Smooth muscle cell (in vitro differentiated cells): ENCODE data around the gene PSMB9. TPM values are rescaled to one million over a fixed set of nuclear protein-coding genes. Genes with fewer than 3 reads are reported as not detected.

Experiments used
- DNase-seq: peaks from one replicate; lab custom pipeline; 2025; ENCODE audit not compliant: unreplicated experiment; lab: John Stamatoyannopoulos, UW
- H2AFZ ChIP-seq: fragments of 200-600 bp; sonication (generic); 2 replicates; pipeline ENCODE4 v1.6.0; 2016; ENCODE audit warnings: antibody characterized with exemption, low read depth, mild to moderate bottlenecking
- H3F3A ChIP-seq: fragments of 200-600 bp; sonication (generic); 2 replicates; pipeline ENCODE4 v1.6.0; 2017; ENCODE audit warnings: antibody characterized with exemption, low read depth
- H3K27ac ChIP-seq: fragments of 200-600 bp; sonication (generic); 2 replicates; pipeline ENCODE4 v1.5.1; 2016; ENCODE audit warnings: low read depth, mild to moderate bottlenecking
- H3K27me3 ChIP-seq: fragments of 200-600 bp; sonication (generic); 2 replicates; pipeline ENCODE4 v1.6.1; 2016; ENCODE audit warnings: low read depth, mild to moderate bottlenecking
- H3K36me3 ChIP-seq: fragments of 200-600 bp; sonication (generic); 2 replicates; pipeline ENCODE4 v1.5.1; 2016; ENCODE audit warnings: low read depth
- H3K4me1 ChIP-seq: fragments of 200-600 bp; sonication (generic); 2 replicates; pipeline ENCODE4 v1.5.1; 2016; ENCODE audit warnings: low read depth
- H3K4me2 ChIP-seq: fragments of 200-600 bp; sonication (generic); 2 replicates; pipeline ENCODE4 v1.6.0; 2016; ENCODE audit warnings: mild to moderate bottlenecking
- H3K4me3 ChIP-seq: fragments of 200-600 bp; sonication (generic); 2 replicates; pipeline ENCODE4 v1.5.1; 2016; ENCODE audit warnings: mild to moderate bottlenecking
- H3K79me2 ChIP-seq: fragments of 200-600 bp; sonication (generic); 2 replicates; pipeline ENCODE4 v1.6.0; 2016; ENCODE audit warnings: low read depth, mild to moderate bottlenecking
- H3K9ac ChIP-seq: fragments of 200-600 bp; sonication (generic); 2 replicates; pipeline ENCODE4 v1.6.0; 2016; ENCODE audit warnings: low read depth
- H3K9me3 ChIP-seq: fragments of 200-600 bp; sonication (generic); replicated peaks from 2 replicates; pipeline ENCODE4 v1.5.1; 2016; ENCODE audit warnings: low read depth
- H4K20me1 ChIP-seq: fragments of 200-600 bp; sonication (generic); 2 replicates; pipeline ENCODE4 v1.6.0; 2016; ENCODE audit warnings: low read depth
- WGBS: methylation state at CpG from one replicate; pipeline ENCODE4 v1.1.7; 2016; ENCODE audit warnings: low lambda C conversion rate; 5-methylcytosine and 5-hydroxymethylcytosine counted together
- polyA plus RNA-seq: library from polyadenylated mRNA; unstranded; fragments of >200 nt; fragmentation: Nextera tagmentation; extraction: Ambion mirVana; gene quantifications from 2 replicates; pipeline ENCODE4 v1.2.1, GENCODE V29; 2016
- total RNA-seq: library from RNA; depleted of rRNA; stranded (reverse); fragments of >200 nt; gene quantifications from 2 replicates; pipeline ENCODE4 v1.2.3, GENCODE V29; 2014
- TF ChIP-seq, protein P1 (sequence below): fragments of 200-600 bp; sonication (generic); IDR thresholded peaks from 2 replicates; pipeline ENCODE4 v1.5.1; 2017; ENCODE audit warnings: borderline replicate concordance, mild to moderate bottlenecking, antibody characterized with exemption; ENCODE audit not compliant: insufficient read depth, poor library complexity, severe bottlenecking

PSMB9 gene
- total and polyA plus RNA-seq, 2 experiments from 2014 or later = 2.2 TPM; not detected in 1

DNA sequence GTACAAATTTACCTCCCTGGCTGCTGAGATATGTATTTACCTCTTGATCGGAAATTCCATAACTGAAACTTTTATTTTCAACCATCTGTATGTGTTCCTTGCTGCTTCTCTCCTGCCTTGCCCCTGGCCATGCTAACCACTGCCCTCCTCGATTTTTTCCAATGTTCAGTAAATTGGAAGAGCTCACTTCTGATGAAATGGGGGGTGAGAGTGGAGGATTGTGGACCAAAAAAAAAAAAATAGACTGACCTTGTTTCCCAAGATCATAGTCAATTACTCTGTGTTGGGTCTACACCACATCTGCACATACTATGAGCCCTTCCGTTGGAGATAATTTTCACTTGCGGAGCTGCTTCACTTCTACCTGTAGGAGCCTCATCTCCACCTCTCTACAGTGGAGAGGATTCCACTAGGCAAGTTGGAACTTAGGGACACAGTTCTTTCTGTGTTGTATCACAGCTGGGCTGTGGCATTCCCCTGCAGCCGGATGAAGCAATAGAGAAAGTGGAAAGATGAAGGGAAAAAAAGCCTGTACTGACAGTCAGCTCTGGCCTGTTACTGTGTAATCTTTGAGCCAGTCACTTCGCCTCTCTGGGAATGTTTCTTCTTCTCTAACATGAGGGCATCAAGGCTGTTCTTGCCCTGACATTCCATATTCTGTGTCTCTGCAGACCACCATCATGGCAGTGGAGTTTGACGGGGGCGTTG, 1.6 kb downstream of the PSMB9 start:
- H3K27ac ChIP-seq = no peak overlapping the region
- no peak overlapping the region for H3K9ac ChIP-seq
- no peaks in the 10 kb centered on the region for H3K36me3 ChIP-seq
- H3F3A ChIP-seq = no peaks in the 10 kb centered on the region
- no peaks in the 10 kb centered on the region for H3K79me2 ChIP-seq
- no peaks in the 10 kb centered on the region for H3K4me1 ChIP-seq
- TF ChIP-seq, protein P1, sequence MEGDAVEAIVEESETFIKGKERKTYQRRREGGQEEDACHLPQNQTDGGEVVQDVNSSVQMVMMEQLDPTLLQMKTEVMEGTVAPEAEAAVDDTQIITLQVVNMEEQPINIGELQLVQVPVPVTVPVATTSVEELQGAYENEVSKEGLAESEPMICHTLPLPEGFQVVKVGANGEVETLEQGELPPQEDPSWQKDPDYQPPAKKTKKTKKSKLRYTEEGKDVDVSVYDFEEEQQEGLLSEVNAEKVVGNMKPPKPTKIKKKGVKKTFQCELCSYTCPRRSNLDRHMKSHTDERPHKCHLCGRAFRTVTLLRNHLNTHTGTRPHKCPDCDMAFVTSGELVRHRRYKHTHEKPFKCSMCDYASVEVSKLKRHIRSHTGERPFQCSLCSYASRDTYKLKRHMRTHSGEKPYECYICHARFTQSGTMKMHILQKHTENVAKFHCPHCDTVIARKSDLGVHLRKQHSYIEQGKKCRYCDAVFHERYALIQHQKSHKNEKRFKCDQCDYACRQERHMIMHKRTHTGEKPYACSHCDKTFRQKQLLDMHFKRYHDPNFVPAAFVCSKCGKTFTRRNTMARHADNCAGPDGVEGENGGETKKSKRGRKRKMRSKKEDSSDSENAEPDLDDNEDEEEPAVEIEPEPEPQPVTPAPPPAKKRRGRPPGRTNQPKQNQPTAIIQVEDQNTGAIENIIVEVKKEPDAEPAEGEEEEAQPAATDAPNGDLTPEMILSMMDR = no peak
- H2AFZ ChIP-seq = no peak overlapping the region
- H4K20me1 ChIP-seq = no peaks in the 10 kb centered on the region
- no peak for DNase-seq
- H3K9me3 ChIP-seq = no peaks in the 10 kb centered on the region
- 88% methylated on average over 8 of the region's 8 CpGs for WGBS
- H3K4me2 ChIP-seq = no peak overlapping the region
- H3K4me3 ChIP-seq = no peak overlapping the region
- peaks cover 64% of the 10 kb centered on the region for H3K27me3 ChIP-seq

DNA sequence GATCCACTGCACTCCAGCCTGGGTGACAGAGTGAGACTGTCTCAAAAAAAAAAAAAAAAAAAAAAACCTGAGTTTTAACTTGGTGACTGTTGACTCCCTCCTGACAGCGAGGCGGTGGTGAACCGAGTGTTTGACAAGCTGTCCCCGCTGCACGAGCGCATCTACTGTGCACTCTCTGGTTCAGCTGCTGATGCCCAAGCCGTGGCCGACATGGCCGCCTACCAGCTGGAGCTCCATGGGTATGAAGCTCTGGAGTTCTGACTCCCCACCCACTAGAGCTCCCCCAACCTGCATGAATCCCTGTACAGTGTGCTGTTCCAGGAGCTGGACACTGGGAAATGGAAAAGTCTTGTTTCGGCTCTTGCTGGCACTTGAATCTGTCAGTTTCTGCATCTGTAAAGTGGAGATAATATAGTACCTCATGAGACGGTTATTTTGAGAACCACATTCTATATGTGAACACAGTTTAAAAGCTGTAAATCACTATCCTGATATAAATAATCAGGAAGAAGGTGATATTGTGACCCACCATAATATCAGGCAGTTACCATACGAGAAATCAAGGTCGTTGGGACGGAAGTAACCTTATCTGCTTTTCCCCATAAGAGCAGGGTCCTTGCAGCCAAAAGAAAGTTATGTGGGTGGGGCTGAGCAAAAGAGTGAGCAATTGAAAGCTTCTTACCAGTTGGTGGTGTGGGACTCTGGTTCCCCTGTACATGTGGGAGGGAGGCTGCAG, 3.3 kb downstream of the PSMB9 start:
- no peaks in the 10 kb centered on the region for H3F3A ChIP-seq
- H3K36me3 ChIP-seq = no peaks in the 10 kb centered on the region
- no peaks in the 10 kb centered on the region for H3K9me3 ChIP-seq
- H3K4me2 ChIP-seq = no peak overlapping the region
- H2AFZ ChIP-seq = no peak overlapping the region
- DNase-seq = no peak
- peaks cover 46% of the 10 kb centered on the region for H3K27me3 ChIP-seq
- no peaks in the 10 kb centered on the region for H4K20me1 ChIP-seq
- H3K27ac ChIP-seq = no peak overlapping the region
- TF ChIP-seq, protein P1 = no peak
- no peaks in the 10 kb centered on the region for H3K79me2 ChIP-seq
- H3K4me3 ChIP-seq = no peak overlapping the region
- H3K4me1 ChIP-seq = peaks cover 2% of the 10 kb centered on the region
- WGBS = 79% methylated on average over 14 of the region's 14 CpGs
- no peak overlapping the region for H3K9ac ChIP-seq

DNA sequence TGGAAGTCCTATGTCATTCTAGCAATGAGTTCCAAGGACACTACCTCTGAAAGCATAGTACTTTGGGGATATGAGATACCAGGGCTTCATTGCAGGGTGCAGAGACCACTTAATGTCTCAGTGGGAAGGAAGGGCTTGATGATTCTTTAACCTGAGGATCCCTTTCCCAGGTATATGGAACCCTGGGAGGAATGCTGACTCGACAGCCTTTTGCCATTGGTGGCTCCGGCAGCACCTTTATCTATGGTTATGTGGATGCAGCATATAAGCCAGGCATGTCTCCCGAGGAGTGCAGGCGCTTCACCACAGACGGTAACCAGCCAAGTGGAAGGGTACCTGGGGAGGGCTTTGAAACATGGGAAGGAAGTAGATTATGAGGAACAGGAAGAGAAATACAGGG, 4.2 kb downstream of the PSMB9 start:
- H3K79me2 ChIP-seq = no peaks in the 10 kb centered on the region
- no peaks in the 10 kb centered on the region for H3K36me3 ChIP-seq
- peaks cover 2% of the 10 kb centered on the region for H3K4me1 ChIP-seq
- H3K4me2 ChIP-seq = no peak overlapping the region
- TF ChIP-seq, protein P1 = no peak
- no peak overlapping the region for H2AFZ ChIP-seq
- 83% methylated on average over 5 of the region's 5 CpGs for WGBS
- H3F3A ChIP-seq = no peaks in the 10 kb centered on the region
- no peak for DNase-seq
- no peaks in the 10 kb centered on the region for H4K20me1 ChIP-seq
- H3K4me3 ChIP-seq = no peak overlapping the region
- no peaks in the 10 kb centered on the region for H3K9me3 ChIP-seq
- H3K27ac ChIP-seq = no peak overlapping the region
- no peak overlapping the region for H3K9ac ChIP-seq
- peaks cover 41% of the 10 kb centered on the region for H3K27me3 ChIP-seq
